HepG2 (cell line): ENCODE measurements around the gene ACKR3. TPM values are rescaled to one million over a fixed set of nuclear protein-coding genes. Genes with fewer than 3 reads are reported as not detected.

ENCODE experiments used
- ATAC-seq: fragments of 200-7000 bp; cut with Tn5 transposase; 3 replicates; pipeline ENCODE4 v1.9.1; 2020; ENCODE audit warnings: mild to moderate bottlenecking, moderate library complexity
- BruUV-seq: library from RNA; stranded (reverse); fragments of 400-500 nt; replicated peaks from 2 replicates; lab custom pipeline; 2021; lab: Mats Ljungman, UMichigan
- CTCF ChIA-PET: fragments of 300-600 bp; formaldehyde crosslinking; extraction: SDS; loops from one replicate; lab custom pipeline; 2021; ENCODE audit warnings: low total read pairs, inconsistent platforms, low intra/inter-chr PET ratio; lab: Yijun Ruan, JAX
- POLR2A ChIA-PET: fragments of 350-600 bp; sonication (Branson Sonifier 250); formaldehyde crosslinking; loops from one replicate; lab custom pipeline; 2020; ENCODE audit warnings: antibody characterized with exemption, inconsistent platforms; lab: Yijun Ruan, JAX
- DNase-seq: peaks from one replicate; pipeline ENCODE4 v3.0.0-alpha.2; 2015; ENCODE audit warnings: low spot score
- FAIRE-seq: peaks from 3 replicates; lab custom pipeline; 2011; peaks lifted over from hg19 to GRCh38; lab: Jason Lieb, UNC
- H2AFZ ChIP-seq: one replicate; pipeline ENCODE4 v1.6.1; 2011; ENCODE audit warnings: low read length, inconsistent platforms
- H3K27ac ChIP-seq: fragments of 300-600 bp; 3 replicates; pipeline ENCODE4 v1.8.0; 2011; ENCODE audit warnings: mixed run types, mild to moderate bottlenecking, mixed read lengths, low read length, inconsistent platforms; ENCODE audit not compliant: insufficient read depth; ENCODE audit errors: extremely low read length
- H3K27me3 ChIP-seq, 2 experiments: fragments of 200-600 bp in 1 of 2; 2 replicates in 1 of 2; 3 replicates in 1 of 2; pipeline versions ENCODE4 v1.6.0 to v1.8.0; 2011; ENCODE audit warnings: low read length in 2 of 2, mild to moderate bottlenecking in 2 of 2, moderate library complexity in 2 of 2, inconsistent platforms in 1 of 2; ENCODE audit not compliant: insufficient read depth in 2 of 2, control insufficient read depth in 1 of 2
- H3K36me3 ChIP-seq, 2 experiments: fragments of 200-600 bp in 1 of 2; replicated peaks in 1 of 2; 2 replicates in 1 of 2; 3 replicates in 1 of 2; pipeline versions ENCODE4 v1.5.1 to v1.8.0; 2011; ENCODE audit warnings: low read length in 2 of 2, inconsistent platforms in 1 of 2; ENCODE audit not compliant: insufficient read depth in 2 of 2, control insufficient read depth in 1 of 2
- H3K4me1 ChIP-seq: 2 replicates; pipeline ENCODE4 v1.5.1; 2012; ENCODE audit warnings: low read length, inconsistent platforms; ENCODE audit not compliant: insufficient read depth
- H3K4me2 ChIP-seq: 2 replicates; pipeline ENCODE4 v1.6.0; 2011; ENCODE audit warnings: low read depth, low read length, inconsistent platforms
- H3K4me3 ChIP-seq, 3 experiments: fragments of 200-600 bp in 1 of 3; sonication (generic), shearing (Covaris generic) in 1 of 3; replicated peaks in 1 of 3; 2 replicates each; pipeline ENCODE4 v1.5.1; 2011 to 2016; ENCODE audit warnings: low read length in 3 of 3, inconsistent platforms in 2 of 3, low read depth in 2 of 3, mild to moderate bottlenecking in 2 of 3, control low read depth in 1 of 3, mixed read lengths in 1 of 3; ENCODE audit not compliant: insufficient read depth in 1 of 3
- H3K79me2 ChIP-seq: one replicate; pipeline ENCODE4 v1.6.1; 2011; ENCODE audit warnings: low read length, inconsistent platforms; ENCODE audit not compliant: insufficient read depth
- H3K9ac ChIP-seq: 2 replicates; pipeline ENCODE4 v1.6.0; 2011; ENCODE audit warnings: mild to moderate bottlenecking, low read depth, low read length, inconsistent platforms; ENCODE audit not compliant: insufficient read depth
- H3K9me3 ChIP-seq: 2 replicates; pipeline ENCODE4 v1.5.1; 2012; ENCODE audit warnings: mild to moderate bottlenecking, low read length
- H4K20me1 ChIP-seq: 2 replicates; pipeline ENCODE4 v1.6.0; 2011; ENCODE audit warnings: inconsistent platforms, mild to moderate bottlenecking, low read length, moderate library complexity; ENCODE audit not compliant: insufficient read depth
- ATF6 ChIP-seq: sonication (generic); formaldehyde crosslinking; conservative IDR thresholded peaks from 2 replicates; pipeline ENCODE4 v1.4.0; 2020; ENCODE audit warnings: missing genetic modification reagents
- DBP ChIP-seq: sonication (generic); formaldehyde crosslinking; IDR thresholded peaks from 2 replicates; pipeline ENCODE4 v1.4.0; 2020; ENCODE audit warnings: missing genetic modification reagents; ENCODE audit errors: not compliant biosample characterization
- ELF4 ChIP-seq: sonication (generic); formaldehyde crosslinking; IDR thresholded peaks from 2 replicates; pipeline ENCODE4 v1.5.0; 2020; ENCODE audit warnings: missing genetic modification reagents, mild to moderate bottlenecking, moderate library complexity, borderline replicate concordance
- ETV6 ChIP-seq: sonication (generic); formaldehyde crosslinking; conservative IDR thresholded peaks from 2 replicates; pipeline ENCODE4 v1.4.0; 2020; ENCODE audit warnings: missing genetic modification reagents
- FUBP1 ChIP-seq: sonication (generic); formaldehyde crosslinking; IDR thresholded peaks from 2 replicates; pipeline ENCODE4 v1.5.1; 2020; ENCODE audit warnings: missing genetic modification reagents, mild to moderate bottlenecking, borderline replicate concordance
- HOXA3 ChIP-seq: sonication (generic); formaldehyde crosslinking; IDR thresholded peaks from 2 replicates; pipeline ENCODE4 v1.5.0; 2020; ENCODE audit warnings: missing genetic modification reagents
- PHF20 ChIP-seq: sonication (generic); formaldehyde crosslinking; IDR thresholded peaks from 2 replicates; pipeline ENCODE4 v1.5.0; 2020; ENCODE audit warnings: mild to moderate bottlenecking, missing genetic modification reagents
- RAD51 ChIP-seq: fragments of 450-650 bp; IDR thresholded peaks from 2 replicates; pipeline ENCODE4 v1.6.1; 2016; ENCODE audit warnings: borderline replicate concordance
- RNF2 ChIP-seq: fragments of 450-650 bp; conservative IDR thresholded peaks from 2 replicates; pipeline ENCODE4 v1.6.1; 2016; ENCODE audit warnings: low read depth
- ZBTB34 ChIP-seq: sonication (generic); formaldehyde crosslinking; IDR thresholded peaks from 2 replicates; pipeline ENCODE4 v1.8.0; 2022; ENCODE audit warnings: mild to moderate bottlenecking, missing genetic modification reagents
- ZFP37 ChIP-seq: sonication (generic); formaldehyde crosslinking; IDR thresholded peaks from 2 replicates; pipeline ENCODE4 v1.4.0; 2020; ENCODE audit warnings: missing genetic modification reagents, borderline replicate concordance
- ZFX ChIP-seq: sonication (generic); formaldehyde crosslinking; IDR thresholded peaks from 2 replicates; pipeline ENCODE4 v1.4.0; 2020; ENCODE audit warnings: mild to moderate bottlenecking, low read depth, missing genetic modification reagents, moderate library complexity
- WGBS: methylation state at CpG from one replicate; pipeline ENCODE4 v1.1.6; 2017; ENCODE audit warnings: low lambda C conversion rate; 5-methylcytosine and 5-hydroxymethylcytosine counted together
- in situ Hi-C: cut with HindIII; loops from 2 replicates; pipeline ENCODE4 v1.10.0; 2017; ENCODE audit warnings: low pct_unique_long_range_greater_than_20kb; ENCODE audit not compliant: extremely low pct_ligation_motif_present
- intact Hi-C: fragments of 100-400 bp; cut with micrococcal nuclease; formaldehyde crosslinking; loops from one replicate; pipeline ENCODE4 v1.10.0; 2022; ENCODE audit not compliant: unreplicated experiment
- polyA plus RNA-seq, 8 experiments: library from polyadenylated mRNA; depleted of rRNA in 3 of 8; stranded (reverse) in 7 of 8; unstranded in 1 of 8; fragments of >200 nt; fragmentation: Illumina TruSeq in 4 of 8; extraction: Trizol in 4 of 8; gene quantifications; 2 replicates each; pipeline versions ENCODE4 v1.2.1 to v1.2.3, GENCODE V29; 2011 to 2016; ENCODE audit warnings: low read depth in 4 of 8, missing spikeins in 1 of 8, mixed read lengths in 1 of 8; ENCODE audit not compliant: insufficient read depth in 1 of 8
- total RNA-seq, 5 experiments: library from RNA; depleted of rRNA; stranded (reverse); fragments of >200 nt; fragmentation: Illumina TruSeq; extraction: Trizol; gene quantifications; 2 replicates each; pipeline ENCODE4 v1.2.3, GENCODE V29; 2016; ENCODE audit warnings: low read depth in 1 of 5

ACKR3 gene
- total and polyA plus RNA-seq, 2 of the 13 experiments (the other 11 are each of a cell fraction or from before 2014, with no cell fraction given), result not detected

GRCh38 chr2:236575510-236575909, 5.9 kb downstream of the ACKR3 start:
- ChIA-PET CTCF (no interaction called here), POLR2A (no interaction called here)
- no peak overlapping the region for H3K4me3 ChIP-seq
- H4K20me1 ChIP-seq, result no peaks in the 10 kb centered on the region
- H3K4me1 ChIP-seq, result no peaks in the 10 kb centered on the region
- no peak overlapping the region for H3K9ac ChIP-seq
- H3K36me3 ChIP-seq, result no peaks in the 10 kb centered on the region
- ATAC-seq (no peak), DNase-seq (no peak), FAIRE-seq (no peak)
- in situ Hi-C loops, result no loop called here
- no peak overlapping the region for H3K4me2 ChIP-seq
- intact Hi-C loops, result no loop called here
- H3K79me2 ChIP-seq, result no peaks in the 10 kb centered on the region
- H3K27ac ChIP-seq, result no peak overlapping the region
- no peak overlapping the region for H2AFZ ChIP-seq
- no TSS peak for BruUV-seq
- 41% methylated on average over 11 of the region's 11 CpGs for WGBS
- no peaks in the 10 kb centered on the region for H3K9me3 ChIP-seq
- H3K27me3 ChIP-seq, result peaks cover 3 to 57% of the 10 kb centered on the region in 2 experiments
- TF ChIP-seq DBP (CRISPR knock-in tag) (no peak), FUBP1 (CRISPR knock-in tag) (no peak), RNF2 (no peak), ELF4 (no peak), PHF20 (CRISPR knock-in tag) (no peak), ZFP37 (CRISPR knock-in tag) (no peak), RAD51 (no peak), ETV6 (CRISPR knock-in tag) (no peak), ZBTB34 (CRISPR knock-in tag) (no peak), ZFX (CRISPR knock-in tag) (no peak), HOXA3 (no peak), ATF6 (no peak)
